HTR-8/SVneo (cell line): ENCODE results near the gene ADORA1.

ENCODE experiments used
- DNase-seq: peaks from one replicate; pipeline ENCODE4 v3.0.0; 2011; ENCODE audit warnings: low spot score, mixed read lengths; ENCODE audit not compliant: insufficient read length
- FAIRE-seq: peaks from 2 replicates; lab custom pipeline; 2011; peaks lifted over from hg19 to GRCh38; lab: Jason Lieb, UNC

Gene ADORA1

DNA sequence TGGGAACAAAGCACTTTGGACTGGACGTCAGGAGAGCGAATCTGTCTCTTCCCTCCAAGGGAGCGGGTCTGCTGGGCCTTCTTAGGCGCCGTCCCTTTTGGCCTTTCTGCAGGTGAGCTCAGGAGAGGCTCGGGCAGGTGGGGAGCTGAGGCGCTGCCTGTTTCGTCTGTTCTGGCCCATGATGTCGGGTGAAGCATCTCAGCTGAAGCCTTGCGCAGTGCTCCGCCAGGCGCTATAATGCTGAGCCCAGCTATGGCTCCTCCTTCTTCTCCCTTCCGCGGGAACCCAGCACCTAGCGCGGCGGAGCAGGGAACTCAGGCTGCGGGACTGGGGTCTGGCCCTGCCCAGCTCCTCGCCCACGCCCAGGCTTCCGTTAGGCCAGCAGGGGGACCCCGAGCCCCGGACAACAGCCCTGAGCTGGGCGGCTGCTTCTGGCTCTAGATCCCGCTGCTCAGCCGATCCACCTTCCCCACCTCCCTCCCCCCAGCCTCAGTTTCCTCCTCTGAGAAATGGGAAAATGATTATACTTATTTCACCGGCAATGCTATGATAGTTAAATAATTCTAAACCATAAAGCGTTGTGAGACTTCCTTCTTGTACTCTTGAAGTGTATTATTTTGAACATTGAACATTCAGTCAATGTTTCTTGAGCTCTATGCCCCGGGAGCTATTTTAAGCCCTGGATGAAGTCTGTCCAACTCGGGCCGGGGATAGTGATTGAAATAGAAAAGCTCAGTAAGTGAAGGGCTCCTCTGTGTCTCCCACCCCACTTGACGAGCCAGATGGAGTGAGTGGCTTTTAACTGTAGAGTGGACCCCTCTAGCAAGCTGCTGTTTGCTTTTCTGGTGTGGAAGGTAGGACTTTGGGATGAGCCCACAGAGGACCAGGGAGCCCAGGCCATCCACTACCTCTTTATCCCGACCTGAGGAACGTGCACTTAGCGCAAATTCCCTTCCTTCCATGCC, 9.6 kb upstream of the ADORA1 start:
- no peak for FAIRE-seq
- peak; percentile 90 for DNase-seq

DNA sequence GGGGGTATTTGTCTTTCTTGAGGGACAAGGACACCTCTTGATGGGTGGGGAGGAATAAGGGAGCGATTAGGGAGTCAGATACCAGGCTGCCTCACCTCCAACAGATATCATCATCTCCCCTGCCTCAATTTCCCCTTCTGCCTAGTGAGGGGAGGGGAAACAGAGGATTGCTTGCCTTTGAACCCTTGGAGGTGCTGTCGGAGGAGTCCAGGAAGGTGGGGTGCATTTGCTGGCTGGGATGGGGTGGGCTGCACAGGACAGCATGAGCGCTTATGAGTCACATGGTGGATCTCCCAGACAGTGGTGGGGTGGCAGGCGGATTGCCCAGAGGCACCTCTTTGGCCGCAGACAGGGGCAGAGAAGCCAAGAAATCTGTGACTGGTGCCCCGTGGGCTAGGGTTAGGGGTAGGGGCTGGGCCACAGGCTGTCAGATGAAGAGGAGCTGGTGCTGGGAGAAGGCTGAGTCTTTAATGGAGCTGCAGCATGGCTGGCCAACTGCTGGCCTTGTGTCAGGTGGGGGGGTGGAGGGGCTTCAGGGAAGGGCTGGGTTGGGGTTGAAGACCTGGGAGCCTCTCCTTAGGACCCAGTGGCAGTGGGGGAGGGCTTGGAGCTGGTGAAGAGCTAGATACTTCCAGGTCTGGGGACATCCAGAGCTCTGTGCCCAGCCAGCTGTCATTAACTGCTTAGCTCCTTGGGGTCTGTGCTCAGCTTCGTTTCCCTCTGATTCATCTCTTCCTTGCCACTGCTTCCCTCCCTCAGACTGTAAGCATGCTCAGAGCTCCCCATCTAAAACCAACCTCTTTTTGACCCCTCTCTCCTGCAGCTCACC, 7.0 kb upstream of the ADORA1 start:
- FAIRE-seq (no peak), DNase-seq (no peak)

GRCh38 chr1:203121186-203122015, 6.1 kb upstream of the ADORA1 start:
- no peak for FAIRE-seq
- DNase-seq: no peak

- DNase-seq (no peak), FAIRE-seq (no peak)
These were observed 5.4 kb upstream of the ADORA1 start for GRCh38 chr1:203122159-203122558.

- no peak for DNase-seq
- FAIRE-seq: no peak
These were observed 3.5 kb upstream of the ADORA1 start for GRCh38 chr1:203124011-203124410.

DNA sequence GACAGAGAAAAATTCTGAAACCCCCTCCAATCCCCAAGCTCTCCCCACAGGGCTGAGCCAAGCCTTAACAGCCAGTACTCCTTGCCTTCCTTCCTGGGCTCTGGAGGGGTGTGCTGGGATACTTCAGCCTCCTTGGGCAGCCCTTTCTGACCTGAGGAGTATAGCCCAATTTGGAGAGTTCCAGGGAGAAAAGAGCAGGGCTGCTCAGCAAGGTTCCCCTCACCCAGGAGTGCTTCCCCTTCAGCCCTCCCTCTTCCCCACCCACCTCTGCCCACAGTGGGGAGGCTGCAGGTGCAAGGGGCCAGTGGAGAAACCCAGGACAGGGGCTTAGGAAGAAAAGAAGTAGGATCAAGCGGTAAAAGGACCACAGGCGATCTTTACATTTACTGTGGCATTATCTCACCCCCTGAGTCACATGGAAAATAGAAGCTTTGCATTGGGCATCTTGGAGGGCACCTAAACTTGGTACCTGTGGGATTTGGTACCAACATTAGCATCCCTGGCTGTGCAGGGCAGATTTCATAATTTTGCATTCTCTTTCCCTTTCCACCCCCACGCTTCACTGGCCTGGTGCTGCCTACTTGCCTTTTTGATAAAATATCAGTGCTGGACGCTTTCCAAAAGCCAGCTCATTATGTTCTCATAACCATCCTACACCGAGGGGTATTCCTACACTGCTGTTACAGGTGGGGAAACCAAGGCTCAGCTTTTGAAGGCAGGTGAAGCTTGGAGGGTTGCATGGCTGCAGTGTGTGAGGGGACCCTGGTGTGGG, 2.8 kb upstream of the ADORA1 start:
- FAIRE-seq (no peak), DNase-seq (no peak)

GRCh38 chr1:203126151-203126865, 1.2 kb upstream of the ADORA1 start:
- no peak for DNase-seq

DNA sequence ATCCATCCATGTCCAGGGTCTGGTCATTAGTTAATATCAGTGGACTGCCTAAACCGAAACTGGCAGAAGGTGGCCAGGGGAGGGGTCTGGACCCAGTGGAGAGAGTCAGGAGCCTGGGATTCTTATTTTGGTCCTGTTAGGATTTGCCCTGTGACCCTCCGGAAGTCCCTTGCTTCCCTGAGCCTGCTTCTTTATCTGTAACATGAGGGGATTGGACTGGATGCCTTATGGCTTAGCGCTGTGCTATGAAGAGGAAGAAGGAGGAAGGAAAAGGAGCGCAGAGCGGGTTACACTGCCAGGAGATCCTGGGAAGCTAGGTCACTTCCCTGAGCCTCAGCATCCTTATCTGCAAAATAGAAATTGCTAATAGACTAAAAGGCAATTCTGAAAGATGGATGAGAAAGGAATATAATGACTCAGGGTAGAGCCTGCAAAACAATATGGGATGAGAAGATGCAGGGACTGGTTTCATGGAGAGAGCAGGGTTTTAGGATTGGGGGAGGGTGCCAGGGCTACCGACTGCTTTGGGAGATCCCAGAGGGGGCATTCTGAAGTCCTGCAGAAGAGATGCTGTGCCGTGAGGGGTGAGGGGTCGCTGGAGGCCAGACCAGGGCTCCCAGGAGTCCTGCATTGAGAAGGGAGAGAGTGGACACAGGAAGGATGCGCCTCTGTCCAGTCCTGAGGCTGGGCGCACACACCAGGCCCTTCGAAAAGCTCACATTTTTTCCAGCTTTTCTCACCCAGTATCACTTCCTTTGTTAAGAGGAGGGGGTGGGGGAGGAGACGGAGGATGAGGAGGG, 460 bp upstream of the ADORA1 start:
- FAIRE-seq: no peak

More at GRCh38 chr1:203126151-203126865, 1.2 kb upstream of the ADORA1 start:
- no peak for FAIRE-seq

DNA sequence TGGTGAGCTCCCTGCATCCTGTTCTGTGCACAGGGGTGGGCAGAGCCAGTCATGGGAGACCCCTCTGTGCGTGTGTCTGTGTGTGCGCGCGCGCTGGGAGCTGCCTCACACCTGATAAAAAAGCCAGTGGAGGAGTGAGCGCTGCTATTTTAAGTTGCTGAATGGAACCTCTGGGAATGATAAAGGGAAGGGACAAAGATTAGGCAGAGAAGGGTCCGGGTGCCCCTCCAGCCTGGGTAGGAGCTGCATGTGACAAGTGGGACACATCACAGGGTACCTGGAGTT, 847 bp downstream of the ADORA1 start:
- no peak for FAIRE-seq

More for the DNA sequence above, 460 bp upstream of the ADORA1 start:
- DNase-seq: no peak

GRCh38 chr1:203128716-203129500, 1.4 kb downstream of the ADORA1 start:
- no peak for DNase-seq
- FAIRE-seq: no peak

More for the DNA sequence above, 847 bp downstream of the ADORA1 start:
- DNase-seq: no peak

DNA sequence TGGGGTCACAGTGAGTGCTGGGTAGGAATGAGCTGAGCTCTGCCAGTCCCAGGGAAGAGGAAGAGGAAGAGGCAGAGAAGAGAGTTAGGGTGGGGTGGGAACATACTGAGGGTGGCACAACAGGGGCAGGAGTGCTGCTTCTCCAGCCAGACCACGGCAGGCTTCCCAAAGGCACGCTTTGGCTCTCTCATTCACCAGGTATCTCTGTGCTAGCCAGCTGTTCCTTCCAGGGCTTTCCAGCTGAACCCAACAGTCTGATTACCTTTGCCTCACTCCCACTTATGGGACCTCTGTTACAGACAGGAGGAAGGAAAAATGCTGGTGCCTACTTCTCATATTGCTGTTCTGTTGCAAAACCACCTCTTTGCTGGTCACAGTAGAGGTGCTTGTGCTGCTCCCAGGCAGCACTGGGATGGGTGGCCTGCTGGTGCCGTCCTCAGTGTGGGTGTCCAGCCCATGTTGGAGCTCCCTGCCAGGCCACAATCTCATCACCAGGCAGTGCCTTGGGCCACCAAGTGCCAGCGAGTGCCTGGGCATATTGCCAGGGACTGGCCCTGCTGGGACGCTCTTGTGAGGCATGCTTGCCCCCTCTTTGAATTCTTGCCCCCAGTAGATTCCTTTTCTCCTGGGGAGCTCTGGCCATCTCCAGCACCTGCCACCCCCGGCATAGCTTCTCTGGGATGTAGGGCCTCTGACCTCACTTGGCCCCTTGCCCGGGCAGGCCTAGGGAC, 2.1 kb downstream of the ADORA1 start:
- DNase-seq (no peak), FAIRE-seq (no peak)

DNA sequence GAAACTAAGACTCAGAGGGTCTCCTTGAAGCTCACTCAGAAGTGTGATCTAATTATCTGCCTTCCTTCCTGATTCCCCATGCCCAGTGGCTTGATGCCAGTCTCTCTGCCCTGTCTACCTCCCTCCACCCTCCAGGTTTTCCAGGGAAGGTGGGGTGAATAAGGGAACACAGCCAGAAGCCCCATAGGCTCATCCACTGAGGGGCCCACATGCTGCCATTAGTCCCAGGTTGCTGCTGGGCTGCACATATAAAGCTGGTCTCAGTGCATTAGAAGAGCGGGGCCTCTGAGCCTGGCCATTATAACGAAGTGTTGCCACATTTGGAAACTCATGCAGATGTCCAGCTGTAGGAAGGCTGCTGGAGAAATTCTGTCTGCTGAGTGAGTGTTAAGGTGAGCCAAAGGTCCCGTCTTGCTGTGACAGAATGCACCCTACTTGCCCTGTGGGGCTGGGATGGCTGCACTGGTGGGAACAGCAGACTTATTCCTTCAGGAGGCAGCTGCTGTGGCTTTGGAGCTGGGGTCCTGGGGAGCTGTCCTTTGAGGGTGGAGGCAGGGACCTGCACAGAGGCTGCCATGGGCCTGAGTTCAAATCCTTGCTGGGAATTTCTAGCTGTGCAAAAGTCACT, 2.9 kb downstream of the ADORA1 start:
- DNase-seq: no peak
- FAIRE-seq: no peak

- no peak for DNase-seq
- no peak for FAIRE-seq
These were observed 4.1 kb downstream of the ADORA1 start for GRCh38 chr1:203131548-203132200.

DNA sequence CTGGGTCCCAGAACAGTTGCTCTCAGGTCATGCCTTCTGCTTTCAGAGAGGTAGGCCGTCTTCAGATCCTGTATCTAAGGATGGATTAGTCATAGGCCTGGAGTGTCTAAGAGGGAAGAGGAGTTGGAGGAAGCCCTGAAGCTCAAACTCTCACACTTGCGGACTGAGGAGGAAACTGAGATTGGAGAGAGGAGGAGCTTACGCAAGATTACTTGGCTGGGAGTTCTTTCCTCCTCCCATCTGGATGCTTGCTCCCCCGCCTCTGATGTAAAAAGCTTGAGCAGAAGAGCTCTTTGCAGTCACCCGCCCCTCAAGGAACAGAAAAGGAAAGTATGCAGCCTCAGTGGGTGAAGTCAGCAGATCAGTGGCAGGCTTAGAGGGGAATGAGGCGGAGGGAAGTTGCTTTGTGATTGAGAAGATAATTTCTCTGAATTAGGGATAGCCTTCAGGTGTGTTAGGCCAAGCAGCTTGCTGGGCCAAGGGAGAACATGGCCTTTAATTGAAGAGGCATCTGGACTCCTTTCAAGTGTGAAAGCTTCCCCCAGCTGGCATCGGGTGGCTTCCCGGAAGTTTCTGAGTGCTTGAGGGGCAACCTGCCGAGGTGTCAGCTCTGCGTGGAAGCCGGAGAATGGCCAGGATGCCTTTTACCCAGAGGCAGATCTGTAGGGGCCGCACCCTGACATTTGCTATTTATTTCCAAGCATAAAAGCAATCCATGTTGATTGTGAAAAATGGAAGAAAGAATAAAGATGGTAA, 6.6 kb downstream of the ADORA1 start:
- no peak for FAIRE-seq
- DNase-seq: no peak

DNA sequence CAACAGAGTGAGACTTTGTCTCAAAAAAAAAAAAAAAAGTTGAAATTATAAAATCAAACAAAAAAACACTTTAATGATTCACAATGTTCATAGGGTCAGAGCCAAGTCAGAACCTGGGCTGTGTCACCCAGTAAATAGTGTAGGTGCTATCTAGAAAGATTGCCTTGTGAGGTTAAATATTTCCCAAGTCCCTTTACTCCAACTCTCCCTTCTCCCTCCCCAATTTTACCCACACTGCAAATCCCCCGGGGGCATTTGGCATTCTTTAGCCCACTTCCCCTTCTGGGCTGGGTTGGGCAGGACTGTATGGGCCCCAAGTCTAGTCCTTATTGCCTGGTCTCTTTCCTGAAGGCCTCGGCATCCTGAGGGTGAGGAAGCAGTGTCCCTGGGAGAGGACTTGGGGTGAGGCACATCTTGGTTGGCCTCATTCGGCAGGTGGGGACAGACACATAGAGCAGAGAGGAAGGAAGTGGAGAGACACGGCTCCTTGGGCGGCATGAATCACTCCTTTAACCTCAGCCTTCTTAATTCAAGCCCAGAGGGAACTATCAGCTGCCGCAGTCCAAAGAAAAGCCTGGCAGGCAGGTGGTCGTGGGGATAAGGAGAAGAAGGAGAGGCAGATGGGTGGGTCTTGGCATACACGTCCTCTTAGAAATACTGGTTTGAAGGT, 8.2 kb downstream of the ADORA1 start:
- FAIRE-seq (no peak), DNase-seq (no peak)
